ENCODE measurements around the gene PELI2.
"Not testable (repeated sequence)": the region's sequence is repeated elsewhere in the genome, so short reads cannot be mapped to it uniquely, and the experiment has no call there.

The PELI2 gene

GRCh38 chr14:56144176-56144575 is 26.0 kb downstream of the PELI2 start:
- no peak for DNase-seq

DNA sequence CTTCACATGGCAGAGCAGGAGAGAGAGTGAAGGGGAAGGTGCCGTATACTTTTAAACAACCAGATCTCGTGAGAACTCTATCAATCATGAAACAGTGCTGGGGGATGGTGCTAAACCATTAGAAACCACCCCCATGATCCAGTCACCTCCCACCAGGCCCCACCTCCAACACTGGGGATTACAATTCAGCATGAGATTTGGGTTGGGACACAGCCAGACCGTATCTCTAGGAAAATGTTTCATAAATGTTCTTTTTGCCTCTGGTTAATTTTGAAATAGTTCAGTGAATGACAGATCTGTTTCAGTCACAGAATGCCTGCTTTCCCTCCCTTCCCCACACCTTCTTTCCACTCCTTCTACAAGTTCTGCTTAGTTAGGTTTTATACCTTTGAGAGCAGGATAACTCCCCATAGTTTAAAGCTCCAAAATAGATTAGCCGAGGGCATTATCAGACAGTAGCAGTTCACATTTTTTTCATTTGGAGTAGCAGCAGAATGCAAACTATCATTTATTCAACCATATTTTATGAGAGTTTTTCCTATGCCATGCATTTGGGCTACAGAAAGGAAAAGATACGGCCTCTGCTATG is 27.1 kb downstream of the PELI2 start:
- DNase-seq, result no peak

GRCh38 chr14:56145965-56146364 is 27.8 kb downstream of the PELI2 start:
- no peak for DNase-seq

GRCh38 chr14:56147449-56147848 is 29.2 kb downstream of the PELI2 start:
- DNase-seq, result no peak

DNA sequence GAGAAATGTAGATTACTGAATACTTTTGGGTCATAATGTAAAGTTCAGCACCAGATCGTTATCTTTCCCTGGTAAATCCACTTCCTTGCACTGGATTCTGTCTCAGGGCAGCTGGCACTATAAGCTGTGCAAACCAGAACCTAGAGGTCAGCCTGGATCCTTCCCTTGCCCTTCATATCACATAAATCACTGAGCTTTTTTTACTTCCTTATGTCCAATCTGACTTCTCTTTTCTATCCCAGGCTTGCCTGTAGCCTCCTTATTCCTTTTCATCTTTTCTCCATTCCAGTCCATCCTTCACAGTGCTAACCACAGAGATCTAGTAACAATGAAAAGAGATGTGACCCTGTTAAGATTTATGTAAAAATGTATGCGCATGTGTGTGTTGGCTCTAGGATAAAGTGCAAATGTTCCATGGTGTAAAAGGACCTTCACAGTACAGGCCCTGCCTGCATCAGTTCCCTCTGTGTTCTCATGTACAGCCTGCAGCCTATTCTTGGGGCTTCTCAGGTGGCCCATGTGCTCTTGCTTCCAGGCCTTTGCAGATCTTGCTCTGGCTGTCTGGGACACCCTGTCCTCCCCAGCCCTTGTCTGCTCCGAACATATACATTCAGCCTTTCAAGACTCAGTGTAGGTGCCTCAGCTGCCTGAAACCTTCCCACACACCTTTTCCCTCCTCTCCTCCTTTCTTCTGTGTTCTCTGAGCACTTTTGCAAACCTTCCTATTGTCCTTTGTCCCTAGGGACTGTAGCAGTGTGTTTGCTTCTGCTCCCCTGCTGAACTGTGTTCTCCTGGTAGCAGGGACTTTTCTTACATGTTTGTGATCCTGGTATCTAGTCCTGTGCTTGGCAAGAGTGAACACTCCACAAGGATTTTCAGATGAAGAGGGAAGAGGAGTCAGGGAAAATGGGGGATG is 30.0 kb downstream of the PELI2 start:
- no peak for DNase-seq

DNA sequence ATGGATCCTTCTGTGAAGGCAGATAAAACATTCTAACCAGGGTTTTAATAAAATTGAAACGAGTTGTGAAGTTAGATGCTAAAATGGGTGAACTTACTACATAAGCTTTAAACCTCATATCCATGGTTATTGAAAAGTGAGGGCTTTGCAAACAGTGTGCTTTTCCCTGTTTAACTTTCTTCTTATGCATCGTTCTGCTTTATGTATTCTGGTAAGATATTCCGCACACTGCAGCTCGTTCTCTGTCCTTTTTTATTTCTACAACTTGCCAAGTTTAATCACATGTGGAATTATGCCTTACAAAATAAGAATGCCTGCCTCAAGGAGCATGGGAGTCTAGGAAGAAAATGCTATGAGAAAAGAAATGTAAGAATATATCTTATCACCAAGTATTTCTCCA is 30.9 kb downstream of the PELI2 start:
- DNase-seq, result no peak

GRCh38 chr14:56149995-56150394 is 31.8 kb downstream of the PELI2 start:
- DNase-seq, result no peak

DNA sequence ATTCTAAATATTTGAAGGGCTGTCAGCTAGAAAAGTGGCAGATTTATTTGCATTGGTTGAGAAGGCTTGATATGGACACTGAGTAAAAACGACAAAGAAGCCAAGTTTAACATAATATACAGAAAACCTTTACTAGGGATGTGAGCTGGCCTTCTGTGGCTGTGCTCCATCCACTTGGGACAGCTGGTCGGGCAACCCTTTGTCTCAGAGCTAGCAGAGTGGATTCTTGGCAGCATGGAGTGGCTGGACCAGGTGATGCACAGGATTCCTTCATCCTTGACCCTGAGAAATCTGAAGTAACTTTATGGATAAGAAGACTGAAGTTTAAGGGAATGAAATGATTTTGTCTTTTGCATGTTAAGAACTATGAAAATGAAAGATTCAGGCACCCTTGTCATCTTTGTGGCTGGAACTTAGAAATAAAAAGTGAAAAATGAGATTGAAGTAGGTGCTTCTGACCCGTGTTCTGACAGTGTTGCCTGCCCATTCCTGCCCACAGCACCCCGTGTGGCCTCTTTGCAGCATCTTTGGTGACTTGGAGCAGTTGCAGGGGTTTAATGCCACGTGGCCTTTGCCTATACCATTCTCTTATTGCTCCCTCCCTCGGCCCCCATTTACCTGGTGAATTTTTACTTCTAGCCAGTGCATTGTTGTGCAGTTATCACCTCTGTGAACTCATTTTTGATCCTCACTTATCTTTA is 32.6 kb downstream of the PELI2 start:
- DNase-seq, result no peak

- no peak for DNase-seq
Measured at GRCh38 chr14:56152221-56152620, 34.0 kb downstream of the PELI2 start.

- DNase-seq, result no peak
Measured at GRCh38 chr14:56153267-56153666, 35.1 kb downstream of the PELI2 start.

DNA sequence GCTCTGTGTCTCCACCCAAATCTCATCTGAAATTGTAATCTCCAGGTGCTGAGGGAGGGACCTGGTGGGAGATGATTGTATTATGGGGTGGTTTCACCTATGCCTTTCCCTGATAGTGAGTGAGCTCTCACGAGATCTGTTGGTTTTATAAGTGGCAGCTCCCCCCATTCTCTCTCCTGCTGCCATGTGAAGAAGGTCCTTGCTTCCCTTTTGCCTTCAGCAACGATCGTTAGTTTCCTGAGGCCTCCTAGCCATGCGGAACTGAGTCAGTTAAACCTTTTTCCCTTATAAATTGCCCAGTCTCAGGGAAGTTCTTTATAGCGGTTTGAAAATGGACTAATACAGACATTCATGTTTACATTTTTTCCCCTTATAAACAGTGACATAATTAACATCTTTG is 36.1 kb downstream of the PELI2 start:
- DNase-seq, result no peak

DNA sequence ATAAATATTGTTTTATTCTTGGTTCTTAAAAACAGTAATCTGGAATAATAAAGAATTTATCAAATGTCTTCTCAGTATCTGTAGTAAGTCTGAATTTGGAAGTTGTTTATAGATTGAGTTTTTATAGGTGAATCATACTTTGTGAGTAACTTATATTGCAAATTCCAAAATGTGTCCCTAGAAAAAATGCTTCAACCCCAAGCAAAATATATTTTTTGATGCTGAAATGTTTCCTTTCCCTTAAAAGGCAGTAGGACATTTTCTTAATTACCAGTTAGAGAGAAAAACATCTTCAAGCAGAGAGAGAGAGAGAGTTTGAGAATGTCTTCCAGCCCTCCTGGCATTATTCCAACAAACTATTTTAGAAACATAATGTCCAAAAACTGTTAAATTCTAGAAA is 37.9 kb downstream of the PELI2 start:
- DNase-seq, result no peak

GRCh38 chr14:56159066-56159465 is 40.9 kb downstream of the PELI2 start:
- no peak for DNase-seq

DNA sequence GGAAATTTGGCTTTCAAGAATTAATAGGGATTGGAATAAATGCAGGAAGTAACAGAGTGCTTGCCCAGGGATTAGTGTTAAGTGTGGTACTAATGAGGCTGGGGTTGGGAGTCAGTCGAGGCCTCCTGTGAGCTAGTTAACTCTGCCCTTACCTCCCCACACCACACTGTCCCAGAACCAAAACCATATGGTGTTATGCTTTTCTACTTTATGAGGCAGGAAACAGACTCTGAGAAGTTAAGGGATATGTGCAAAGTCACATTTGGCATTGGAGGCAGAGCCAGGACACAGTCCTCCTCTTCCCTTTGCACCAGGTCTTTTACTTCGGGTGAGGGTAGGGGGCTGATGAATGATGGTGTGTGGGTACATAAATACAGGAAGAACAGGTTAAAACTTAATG is 41.9 kb downstream of the PELI2 start:
- DNase-seq, result no peak

DNA sequence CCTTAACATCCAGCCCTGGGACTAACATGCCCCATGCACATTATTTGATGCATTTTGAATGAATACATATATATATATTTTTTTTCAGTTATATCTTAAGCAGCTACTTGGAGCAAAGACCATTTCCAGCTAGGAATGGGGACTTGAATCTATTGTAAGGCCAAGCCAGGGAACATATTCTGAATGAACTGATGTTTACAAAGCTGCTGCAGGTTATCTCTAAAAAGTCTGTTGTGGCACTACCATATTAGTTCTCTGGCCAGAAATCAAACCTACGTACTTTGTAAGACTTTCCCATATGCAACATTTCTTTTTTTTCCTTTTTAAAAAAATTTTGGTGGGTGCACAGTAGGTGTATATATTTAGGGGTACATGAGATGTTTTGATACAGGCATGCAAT is 43.4 kb downstream of the PELI2 start:
- DNase-seq, result no peak

DNA sequence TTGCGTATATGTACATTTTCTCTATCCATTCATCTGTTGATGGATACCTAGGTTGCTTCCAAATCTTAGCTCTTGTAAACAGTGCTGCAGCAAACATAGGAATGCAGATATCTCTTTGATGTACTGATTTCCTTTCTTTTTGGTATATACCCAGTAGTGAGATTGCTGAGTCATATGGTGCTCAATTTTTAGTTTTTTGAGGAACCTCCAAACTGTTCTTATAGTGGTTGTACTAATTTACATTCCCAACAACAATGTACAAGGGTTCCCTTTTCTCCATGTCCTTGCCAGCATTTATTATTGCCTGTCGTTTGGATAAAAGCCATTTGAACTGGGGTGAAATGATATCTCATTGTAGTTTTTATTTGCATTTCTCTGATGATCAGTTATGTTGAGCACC is 44.3 kb downstream of the PELI2 start:
- DNase-seq, result no peak

- DNase-seq, result not testable (repeated sequence)
Measured at GRCh38 chr14:56166579-56166978, 48.4 kb downstream of the PELI2 start.

DNA sequence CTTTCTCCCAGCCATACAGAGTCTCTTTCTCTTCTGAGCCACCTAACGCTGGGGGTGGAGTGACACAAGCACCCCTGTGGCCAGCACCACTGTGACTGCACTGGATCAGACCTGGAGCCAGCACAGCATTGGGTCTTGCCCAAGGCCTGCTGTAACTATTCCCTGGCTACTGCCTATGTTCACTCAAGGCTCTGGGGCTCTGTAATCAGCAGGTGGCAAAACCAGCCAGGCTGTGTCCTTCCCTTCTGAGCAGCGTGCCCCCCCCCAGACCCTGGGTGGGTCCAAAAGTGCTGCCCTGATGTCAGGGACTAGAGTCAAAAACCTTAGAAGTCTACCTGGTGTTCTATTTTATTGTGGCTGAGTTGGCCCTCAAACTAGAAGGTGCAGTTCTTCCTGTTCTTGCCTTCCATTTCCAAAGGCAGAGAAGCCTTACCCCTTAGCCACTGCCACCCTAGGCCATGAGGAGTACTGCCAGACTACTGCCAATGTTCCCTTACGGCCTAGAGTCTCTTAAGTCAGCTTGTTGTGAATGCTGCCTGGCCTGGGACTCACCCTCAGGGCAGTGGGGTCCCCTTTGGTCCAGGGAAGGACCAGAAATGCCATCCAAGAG is 49.9 kb downstream of the PELI2 start:
- no peak for DNase-seq

- DNase-seq, result no peak
Measured at GRCh38 chr14:56170028-56170427, 51.8 kb downstream of the PELI2 start.

DNA sequence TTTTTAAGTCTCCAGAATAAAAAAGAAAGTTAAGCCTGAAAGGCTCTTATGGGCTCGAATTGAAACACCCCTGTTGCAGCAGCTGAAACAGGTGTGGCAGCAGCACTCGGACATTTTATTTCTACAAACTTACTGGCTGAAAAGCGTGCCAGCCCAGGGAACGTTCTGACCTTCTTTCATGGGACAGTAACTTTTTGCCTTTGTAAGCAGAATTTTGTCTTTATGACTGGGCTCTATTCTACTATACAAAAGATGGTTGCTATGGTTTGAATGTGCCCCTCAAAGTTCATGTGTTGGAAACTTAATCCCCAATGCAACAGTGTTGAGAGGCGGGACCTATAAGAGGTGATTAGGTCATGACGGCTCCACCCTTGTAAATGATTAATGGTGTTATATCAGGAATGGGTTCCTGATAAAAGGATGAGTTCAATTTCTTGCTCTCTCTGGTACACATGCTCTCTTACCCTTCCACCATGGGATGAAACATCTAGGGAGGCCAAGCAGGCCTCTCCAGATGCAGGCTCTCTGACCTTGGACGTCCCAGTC is 52.7 kb downstream of the PELI2 start:
- no peak for DNase-seq

DNA sequence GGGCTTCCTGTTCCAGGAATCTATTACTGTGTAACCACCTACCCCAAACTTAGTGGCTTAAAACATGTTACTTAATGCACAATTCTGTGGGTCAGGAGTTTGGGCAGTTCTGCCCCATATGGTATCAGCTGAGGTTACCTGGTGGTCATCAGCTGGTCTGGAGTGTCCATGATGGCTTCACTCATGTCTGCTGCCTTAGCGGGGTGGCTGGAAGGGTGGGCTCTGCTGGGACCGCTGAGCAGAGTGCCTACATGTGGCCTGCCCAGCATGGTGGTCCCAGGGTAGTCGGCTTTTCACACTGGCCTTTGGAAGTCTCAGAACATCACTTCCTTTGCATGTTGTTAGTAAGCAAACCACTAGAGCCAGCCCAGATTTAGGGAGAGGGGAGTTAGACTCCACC is 53.9 kb downstream of the PELI2 start:
- no peak for DNase-seq

DNA sequence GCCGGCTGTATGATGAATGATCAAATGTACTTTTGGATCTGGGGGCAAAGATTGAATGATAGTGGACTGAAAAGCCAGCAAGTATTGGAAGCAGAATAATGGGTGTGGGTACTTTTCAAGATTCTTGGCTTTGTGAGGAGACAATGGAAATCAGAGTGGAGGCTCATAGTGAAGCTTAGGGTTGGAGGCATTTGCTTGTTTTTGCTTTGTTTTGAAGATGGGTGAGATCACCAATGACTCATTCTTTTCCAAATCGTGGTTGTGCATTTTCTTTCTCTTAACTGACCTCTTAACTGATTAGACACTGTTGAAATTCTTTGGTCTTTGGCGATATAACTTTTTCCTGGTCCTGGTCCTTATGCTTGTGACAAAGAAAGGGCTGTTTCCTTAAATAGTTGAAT is 54.4 kb downstream of the PELI2 start:
- DNase-seq, result peak; percentile 35

GRCh38 chr14:56173365-56173922 is 55.2 kb downstream of the PELI2 start:
- DNase-seq, result no peak

Measured in hematopoietic multipotent progenitor cell treated with erythropoietin and hydrocortisone succinate and interleukin-3 and kit ligand, for 6 days (in vitro differentiated cells).